Liver (tissue), 9 donors: ENCODE results near the gene IL17RD. TPM values are rescaled to one million over a fixed set of nuclear protein-coding genes. Genes with fewer than 3 reads are reported as not detected.

Source experiments
- DNase-seq: peaks from one replicate; pipeline ENCODE4 v3.0.0-alpha.2; 2017; ENCODE audit warnings: low spot score
- H3K27ac ChIP-seq, 2 donors: one replicate each; pipeline ENCODE4 v1.7.0; 2013; ENCODE audit warnings: inconsistent platforms in 2 of 2, low read length in 2 of 2, control low read depth in 1 of 2, low read depth in 1 of 2, mild to moderate bottlenecking in 1 of 2
- H3K27me3 ChIP-seq, 4 donors: one replicate each; pipeline versions ENCODE4 v1.6.1 to v1.7.0; 2013; ENCODE audit warnings: low read length in 3 of 4, inconsistent platforms in 1 of 4, mild to moderate bottlenecking in 1 of 4, moderate library complexity in 1 of 4; ENCODE audit not compliant: control insufficient read depth in 4 of 4, insufficient read depth in 4 of 4
- H3K36me3 ChIP-seq, 4 donors: one replicate each; pipeline versions ENCODE4 v1.6.1 to v1.7.0; 2013; ENCODE audit warnings: low read length in 3 of 4, mild to moderate bottlenecking in 3 of 4, low read depth in 1 of 4, moderate library complexity in 1 of 4; ENCODE audit not compliant: control insufficient read depth in 4 of 4, insufficient read depth in 3 of 4
- H3K4me1 ChIP-seq, 4 donors: one replicate each; pipeline versions ENCODE4 v1.6.1 to v1.7.0; 2013; ENCODE audit warnings: low read length in 3 of 4, mild to moderate bottlenecking in 3 of 4, moderate library complexity in 1 of 4; ENCODE audit not compliant: control insufficient read depth in 4 of 4, insufficient read depth in 4 of 4
- H3K4me3 ChIP-seq, 3 donors: one replicate each; pipeline versions ENCODE4 v1.6.1 to v1.7.0; 2013; ENCODE audit warnings: low read length in 3 of 3, control low read depth in 1 of 3, low read depth in 1 of 3, mild to moderate bottlenecking in 1 of 3
- H3K9ac ChIP-seq, 2 donors: one replicate each; pipeline ENCODE4 v1.7.0; 2013; ENCODE audit warnings: low read length in 2 of 2, mild to moderate bottlenecking in 2 of 2, moderate library complexity in 2 of 2, control low read depth in 1 of 2, low read depth in 1 of 2
- H3K9me3 ChIP-seq, 4 donors: one replicate each; pipeline versions ENCODE4 v1.6.1 to v1.7.0; 2013; ENCODE audit warnings: low read length in 3 of 4; ENCODE audit not compliant: control insufficient read depth in 4 of 4
- EGR1 ChIP-seq, 2 donors: IDR thresholded peaks; 2 replicates each; pipeline ENCODE4 v1.6.1; 2016 to 2018; ENCODE audit warnings: antibody characterized with exemption in 2 of 2, low read depth in 2 of 2
- FOXA1 ChIP-seq: IDR thresholded peaks from 2 replicates; pipeline ENCODE4 v1.6.1; 2016; ENCODE audit warnings: antibody characterized with exemption
- FOXA2 ChIP-seq: IDR thresholded peaks from 2 replicates; pipeline ENCODE4 v1.6.1; 2016; ENCODE audit warnings: antibody characterized with exemption
- GABPA ChIP-seq, 2 donors: IDR thresholded peaks in 1 of 2; conservative IDR thresholded peaks in 1 of 2; 2 replicates each; pipeline ENCODE4 v1.6.1; 2016; ENCODE audit warnings: antibody characterized with exemption in 2 of 2, mild to moderate bottlenecking in 1 of 2, moderate library complexity in 1 of 2
- HNF4A ChIP-seq, 2 donors: conservative IDR thresholded peaks; 2 replicates each; pipeline ENCODE4 v1.6.1; 2016; ENCODE audit warnings: antibody characterized with exemption in 2 of 2, mild to moderate bottlenecking in 2 of 2
- HNF4G ChIP-seq: IDR thresholded peaks from 2 replicates; pipeline ENCODE4 v1.6.1; 2016; ENCODE audit warnings: antibody characterized with exemption
- JUND ChIP-seq, 2 donors: IDR thresholded peaks; 2 replicates each; pipeline ENCODE4 v1.6.1; 2016; ENCODE audit warnings: antibody characterized with exemption in 2 of 2
- NR2F2 ChIP-seq: IDR thresholded peaks from 2 replicates; pipeline ENCODE4 v1.6.1; 2016; ENCODE audit warnings: antibody characterized with exemption
- RAD21 ChIP-seq, 2 donors: IDR thresholded peaks; 2 replicates each; pipeline ENCODE4 v1.6.1; 2016; ENCODE audit warnings: antibody characterized with exemption in 2 of 2, mild to moderate bottlenecking in 2 of 2
- RXRA ChIP-seq, 2 donors: IDR thresholded peaks; 2 replicates each; pipeline ENCODE4 v1.6.1; 2017 to 2018; ENCODE audit warnings: antibody characterized with exemption in 2 of 2, mild to moderate bottlenecking in 1 of 2
- SP1 ChIP-seq: IDR thresholded peaks from 2 replicates; pipeline ENCODE4 v1.6.1; 2018; ENCODE audit warnings: antibody characterized with exemption, mild to moderate bottlenecking
- TAF1 ChIP-seq: conservative IDR thresholded peaks from 2 replicates; pipeline ENCODE4 v1.6.1; 2016; ENCODE audit warnings: antibody characterized with exemption, mild to moderate bottlenecking
- YY1 ChIP-seq: IDR thresholded peaks from 2 replicates; pipeline ENCODE4 v1.6.1; 2016; ENCODE audit warnings: antibody characterized with exemption, mild to moderate bottlenecking
- WGBS: extraction: QIAGEN DNeasy Blood & Tissue Kit; methylation state at CpG from one replicate; pipeline ENCODE4 v1.1.7; 2013; 5-methylcytosine and 5-hydroxymethylcytosine counted together
- polyA plus RNA-seq, 2 donors: library from polyadenylated mRNA; stranded (reverse) in 1 of 2; unstranded in 1 of 2; fragments of 200-250 nt in 1 of 2; fragments of >200 nt in 1 of 2; fragmentation: Nextera tagmentation in 1 of 2; extraction: Ambion mirVana in 1 of 2; gene quantifications; one replicate each; pipeline versions ENCODE4 v1.2.1 to v1.2.3, GENCODE V29; 2013 to 2015
- total RNA-seq, 2 donors: library from RNA; depleted of rRNA; stranded (reverse); fragments of >200 nt; gene quantifications; one replicate each; pipeline ENCODE4 v1.2.3, GENCODE V29; 2014
- TF ChIP-seq, protein P1 (sequence below): IDR thresholded peaks from 2 replicates; pipeline ENCODE4 v1.6.1; 2016; ENCODE audit warnings: antibody characterized with exemption
- TF ChIP-seq, protein P2 (sequence below): fragments of 150-350 bp; IDR thresholded peaks from 2 replicates; pipeline ENCODE4 v1.5.1; 2017; ENCODE audit warnings: improper control_type of control experiment, low read depth, low read length; ENCODE audit not compliant: missing input control
- TF ChIP-seq, protein P3 (sequence below): IDR thresholded peaks from 2 replicates; pipeline ENCODE4 v1.6.1; 2016; ENCODE audit warnings: antibody characterized with exemption
- TF ChIP-seq, protein P4 (sequence below): IDR thresholded peaks from 2 replicates; pipeline ENCODE4 v1.6.1; 2016; ENCODE audit warnings: antibody characterized with exemption
- TF ChIP-seq, protein P5 (sequence below): IDR thresholded peaks from 2 replicates; pipeline ENCODE4 v1.6.1; 2016; ENCODE audit warnings: antibody characterized with exemption, mild to moderate bottlenecking
- donor health status: healthy.
- donor health status: healthy.
- donor health status: healthy.
- donor health status: healthy.
- donor health status: healthy.

The IL17RD gene
- total and polyA plus RNA-seq, 4 donors: 0.09 to 0.67 (median 0.32) TPM

DNA sequence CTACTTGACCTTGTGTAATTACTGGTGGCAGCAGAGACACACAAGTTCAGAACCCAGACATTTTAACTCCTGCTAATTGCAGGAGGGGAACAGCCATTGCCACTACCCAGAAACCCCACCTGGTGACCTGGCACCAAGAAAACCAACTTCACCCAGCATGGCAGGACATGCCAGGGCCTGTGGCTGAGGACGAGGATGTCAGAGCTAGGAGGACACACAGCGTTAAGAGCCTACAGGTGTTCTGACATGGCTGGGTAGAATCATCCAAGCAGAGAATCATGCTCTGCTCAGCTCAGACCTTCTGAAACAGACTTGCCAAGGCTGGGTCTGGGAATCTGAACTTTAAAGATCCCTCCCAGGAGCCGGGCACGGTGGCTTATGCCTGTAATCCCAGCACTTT, 116.4 kb downstream of the IL17RD start:
- TF ChIP-seq YY1: no peak
- TF ChIP-seq RXRA (IDR thresholded peaks at IDR 0.05): no peak
- TF ChIP-seq, protein P1, sequence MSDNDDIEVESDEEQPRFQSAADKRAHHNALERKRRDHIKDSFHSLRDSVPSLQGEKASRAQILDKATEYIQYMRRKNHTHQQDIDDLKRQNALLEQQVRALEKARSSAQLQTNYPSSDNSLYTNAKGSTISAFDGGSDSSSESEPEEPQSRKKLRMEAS: no peak
- TF ChIP-seq JUND (IDR thresholded peaks at IDR 0.05): no peak
- no peak for TF ChIP-seq EGR1 (IDR thresholded peaks at IDR 0.05; ENCODE audit: low read depth in 2 of 2)
- no peak for TF ChIP-seq SP1
- TF ChIP-seq FOXA2: no peak
- TF ChIP-seq GABPA (IDR thresholded peaks at IDR 0.05 in 1 of 2, conservative IDR thresholded peaks at IDR 0.05 in 1 of 2): no peak
- TF ChIP-seq, protein P2, sequence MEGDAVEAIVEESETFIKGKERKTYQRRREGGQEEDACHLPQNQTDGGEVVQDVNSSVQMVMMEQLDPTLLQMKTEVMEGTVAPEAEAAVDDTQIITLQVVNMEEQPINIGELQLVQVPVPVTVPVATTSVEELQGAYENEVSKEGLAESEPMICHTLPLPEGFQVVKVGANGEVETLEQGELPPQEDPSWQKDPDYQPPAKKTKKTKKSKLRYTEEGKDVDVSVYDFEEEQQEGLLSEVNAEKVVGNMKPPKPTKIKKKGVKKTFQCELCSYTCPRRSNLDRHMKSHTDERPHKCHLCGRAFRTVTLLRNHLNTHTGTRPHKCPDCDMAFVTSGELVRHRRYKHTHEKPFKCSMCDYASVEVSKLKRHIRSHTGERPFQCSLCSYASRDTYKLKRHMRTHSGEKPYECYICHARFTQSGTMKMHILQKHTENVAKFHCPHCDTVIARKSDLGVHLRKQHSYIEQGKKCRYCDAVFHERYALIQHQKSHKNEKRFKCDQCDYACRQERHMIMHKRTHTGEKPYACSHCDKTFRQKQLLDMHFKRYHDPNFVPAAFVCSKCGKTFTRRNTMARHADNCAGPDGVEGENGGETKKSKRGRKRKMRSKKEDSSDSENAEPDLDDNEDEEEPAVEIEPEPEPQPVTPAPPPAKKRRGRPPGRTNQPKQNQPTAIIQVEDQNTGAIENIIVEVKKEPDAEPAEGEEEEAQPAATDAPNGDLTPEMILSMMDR: no peak
- TF ChIP-seq, protein P3, sequence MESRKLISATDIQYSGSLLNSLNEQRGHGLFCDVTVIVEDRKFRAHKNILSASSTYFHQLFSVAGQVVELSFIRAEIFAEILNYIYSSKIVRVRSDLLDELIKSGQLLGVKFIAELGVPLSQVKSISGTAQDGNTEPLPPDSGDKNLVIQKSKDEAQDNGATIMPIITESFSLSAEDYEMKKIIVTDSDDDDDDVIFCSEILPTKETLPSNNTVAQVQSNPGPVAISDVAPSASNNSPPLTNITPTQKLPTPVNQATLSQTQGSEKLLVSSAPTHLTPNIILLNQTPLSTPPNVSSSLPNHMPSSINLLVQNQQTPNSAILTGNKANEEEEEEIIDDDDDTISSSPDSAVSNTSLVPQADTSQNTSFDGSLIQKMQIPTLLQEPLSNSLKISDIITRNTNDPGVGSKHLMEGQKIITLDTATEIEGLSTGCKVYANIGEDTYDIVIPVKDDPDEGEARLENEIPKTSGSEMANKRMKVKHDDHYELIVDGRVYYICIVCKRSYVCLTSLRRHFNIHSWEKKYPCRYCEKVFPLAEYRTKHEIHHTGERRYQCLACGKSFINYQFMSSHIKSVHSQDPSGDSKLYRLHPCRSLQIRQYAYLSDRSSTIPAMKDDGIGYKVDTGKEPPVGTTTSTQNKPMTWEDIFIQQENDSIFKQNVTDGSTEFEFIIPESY: no peak
- TF ChIP-seq RAD21 (IDR thresholded peaks at IDR 0.05): no peak
- no peak for TF ChIP-seq TAF1
- TF ChIP-seq NR2F2: no peak
- TF ChIP-seq FOXA1: no peak
- TF ChIP-seq, protein P4, sequence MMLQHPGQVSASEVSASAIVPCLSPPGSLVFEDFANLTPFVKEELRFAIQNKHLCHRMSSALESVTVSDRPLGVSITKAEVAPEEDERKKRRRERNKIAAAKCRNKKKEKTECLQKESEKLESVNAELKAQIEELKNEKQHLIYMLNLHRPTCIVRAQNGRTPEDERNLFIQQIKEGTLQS: no peak
- no peak for TF ChIP-seq HNF4A (conservative IDR thresholded peaks at IDR 0.05)
- no peak overlapping the region for H3K9ac ChIP-seq
- 80% methylated on average over 4 of the region's 4 CpGs for WGBS
- no peak overlapping the region for H3K27ac ChIP-seq
- peaks cover 0 to 2% (median 0%) of the 10 kb centered on the region in 4 donors for H3K27me3 ChIP-seq
- H3K36me3 ChIP-seq: no peaks in the 10 kb centered on the region
- no peak overlapping the region for H3K4me3 ChIP-seq
- H3K9me3 ChIP-seq: no peaks in the 10 kb centered on the region
- DNase-seq: no peak
- no peaks in the 10 kb centered on the region for H3K4me1 ChIP-seq

DNA sequence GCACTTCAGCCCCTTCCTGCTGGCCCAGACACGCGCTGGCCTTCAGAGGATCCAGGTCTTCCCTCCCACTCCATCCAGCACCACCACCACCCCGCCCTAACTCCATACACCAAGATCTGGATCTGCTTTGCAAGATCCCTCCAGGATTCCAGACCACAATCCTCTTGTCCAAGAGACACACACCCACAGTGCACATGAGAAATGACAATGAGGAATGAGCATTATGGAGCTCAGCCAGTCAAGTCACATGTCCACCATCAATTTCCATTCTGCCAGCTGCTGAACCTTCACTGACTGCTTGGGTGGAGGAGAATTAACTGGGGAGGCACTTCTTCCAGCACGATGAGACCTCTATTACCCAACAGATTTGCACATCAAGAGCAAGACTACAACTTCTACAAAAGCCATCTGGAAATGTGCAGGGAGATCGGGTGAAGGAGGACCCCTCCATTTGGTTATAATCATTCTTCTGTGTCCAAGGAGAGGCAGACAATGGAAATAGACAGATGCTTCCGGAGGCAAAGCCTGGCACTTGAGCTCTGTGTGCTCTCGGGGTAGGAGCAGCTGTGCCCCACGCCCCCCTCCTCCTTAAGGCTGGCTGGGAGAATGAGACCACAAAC, 117.0 kb downstream of the IL17RD start:
- no peaks in the 10 kb centered on the region for H3K4me1 ChIP-seq
- no peak for DNase-seq
- H3K9ac ChIP-seq: no peak overlapping the region
- H3K9me3 ChIP-seq: no peaks in the 10 kb centered on the region
- 73% methylated on average over 8 of the region's 8 CpGs for WGBS
- no peak overlapping the region for H3K27ac ChIP-seq
- no peak overlapping the region for H3K4me3 ChIP-seq
- peaks cover 0 to 2% (median 0%) of the 10 kb centered on the region in 4 donors for H3K27me3 ChIP-seq
- H3K36me3 ChIP-seq: no peaks in the 10 kb centered on the region
- TF ChIP-seq, protein P3: no peak
- TF ChIP-seq, protein P2: no peak
- no peak for TF ChIP-seq HNF4G
- TF ChIP-seq SP1: no peak
- TF ChIP-seq, protein P4: no peak
- no peak for TF ChIP-seq NR2F2
- TF ChIP-seq FOXA2: no peak
- TF ChIP-seq, protein P5, sequence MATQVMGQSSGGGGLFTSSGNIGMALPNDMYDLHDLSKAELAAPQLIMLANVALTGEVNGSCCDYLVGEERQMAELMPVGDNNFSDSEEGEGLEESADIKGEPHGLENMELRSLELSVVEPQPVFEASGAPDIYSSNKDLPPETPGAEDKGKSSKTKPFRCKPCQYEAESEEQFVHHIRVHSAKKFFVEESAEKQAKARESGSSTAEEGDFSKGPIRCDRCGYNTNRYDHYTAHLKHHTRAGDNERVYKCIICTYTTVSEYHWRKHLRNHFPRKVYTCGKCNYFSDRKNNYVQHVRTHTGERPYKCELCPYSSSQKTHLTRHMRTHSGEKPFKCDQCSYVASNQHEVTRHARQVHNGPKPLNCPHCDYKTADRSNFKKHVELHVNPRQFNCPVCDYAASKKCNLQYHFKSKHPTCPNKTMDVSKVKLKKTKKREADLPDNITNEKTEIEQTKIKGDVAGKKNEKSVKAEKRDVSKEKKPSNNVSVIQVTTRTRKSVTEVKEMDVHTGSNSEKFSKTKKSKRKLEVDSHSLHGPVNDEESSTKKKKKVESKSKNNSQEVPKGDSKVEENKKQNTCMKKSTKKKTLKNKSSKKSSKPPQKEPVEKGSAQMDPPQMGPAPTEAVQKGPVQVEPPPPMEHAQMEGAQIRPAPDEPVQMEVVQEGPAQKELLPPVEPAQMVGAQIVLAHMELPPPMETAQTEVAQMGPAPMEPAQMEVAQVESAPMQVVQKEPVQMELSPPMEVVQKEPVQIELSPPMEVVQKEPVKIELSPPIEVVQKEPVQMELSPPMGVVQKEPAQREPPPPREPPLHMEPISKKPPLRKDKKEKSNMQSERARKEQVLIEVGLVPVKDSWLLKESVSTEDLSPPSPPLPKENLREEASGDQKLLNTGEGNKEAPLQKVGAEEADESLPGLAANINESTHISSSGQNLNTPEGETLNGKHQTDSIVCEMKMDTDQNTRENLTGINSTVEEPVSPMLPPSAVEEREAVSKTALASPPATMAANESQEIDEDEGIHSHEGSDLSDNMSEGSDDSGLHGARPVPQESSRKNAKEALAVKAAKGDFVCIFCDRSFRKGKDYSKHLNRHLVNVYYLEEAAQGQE: no peak
- TF ChIP-seq GABPA (IDR thresholded peaks at IDR 0.05 in 1 of 2, conservative IDR thresholded peaks at IDR 0.05 in 1 of 2): no peak
- no peak for TF ChIP-seq YY1
- TF ChIP-seq EGR1 (IDR thresholded peaks at IDR 0.05; ENCODE audit: low read depth in 2 of 2): no peak
- TF ChIP-seq HNF4A (conservative IDR thresholded peaks at IDR 0.05): no peak
- TF ChIP-seq TAF1: no peak
- no peak for TF ChIP-seq RAD21 (IDR thresholded peaks at IDR 0.05)
- TF ChIP-seq JUND (IDR thresholded peaks at IDR 0.05): no peak
- TF ChIP-seq RXRA (IDR thresholded peaks at IDR 0.05): no peak
